Tibial artery (tissue), 4 donors: ENCODE results near the gene CLDN24.

Experiments used
- DNase-seq, 2 donors: peaks; one replicate each; pipeline ENCODE4 v3.0.0-alpha.2; 2019
- H3K27ac ChIP-seq, 2 donors: fragments of 200-600 bp; sonication (generic) in 1 of 2; 1 replicate in 1 of 2; 2 replicates in 1 of 2; pipeline ENCODE4 v1.5.1; 2018 to 2019; ENCODE audit warnings: mild to moderate bottlenecking in 1 of 2
- H3K27me3 ChIP-seq, 2 donors: fragments of 200-600 bp; sonication (generic) in 1 of 2; one replicate each; pipeline versions ENCODE4 v1.5.1 to v1.6.0; 2016 to 2019
- H3K36me3 ChIP-seq, 3 donors: fragments of 200-600 bp; sonication (generic) in 2 of 3; one replicate each; pipeline ENCODE4 v1.5.1; 2016 to 2019; ENCODE audit warnings: mild to moderate bottlenecking in 2 of 3
- H3K4me1 ChIP-seq, 4 donors: fragments of 200-600 bp; sonication (generic) in 2 of 4; 1 replicate in 3 of 4; 2 replicates in 1 of 4; pipeline ENCODE4 v1.5.1; 2016 to 2019
- H3K4me3 ChIP-seq, 2 donors: fragments of 200-600 bp; sonication (generic) in 1 of 2; 1 replicate in 1 of 2; 2 replicates in 1 of 2; pipeline ENCODE4 v1.5.1; 2018 to 2019; ENCODE audit warnings: mild to moderate bottlenecking in 2 of 2
- H3K9me3 ChIP-seq, 3 donors: fragments of 200-600 bp; sonication (generic) in 1 of 3; one replicate each; pipeline ENCODE4 v1.5.1; 2016 to 2019
- intact Hi-C: fragments of 100-400 bp; cut with DNase I; formaldehyde crosslinking; loops from one replicate; pipeline ENCODE4 v1.15.0; 2023; ENCODE audit warnings: low total_unique reads
- TF ChIP-seq, protein P1 (sequence below), 2 experiments: fragments of 200-600 bp in 1 of 2; fragments of 450-650 bp in 1 of 2; IDR thresholded peaks; one replicate each; pipeline ENCODE4 v1.5.1; 2017 to 2019; ENCODE audit warnings: antibody characterized with exemption in 2 of 2, mild to moderate bottlenecking in 1 of 2, moderate library complexity in 1 of 2

Gene CLDN24

GRCh38 chr4:183333202-183333601, 11.0 kb upstream of the CLDN24 start:
- TF ChIP-seq, protein P1, sequence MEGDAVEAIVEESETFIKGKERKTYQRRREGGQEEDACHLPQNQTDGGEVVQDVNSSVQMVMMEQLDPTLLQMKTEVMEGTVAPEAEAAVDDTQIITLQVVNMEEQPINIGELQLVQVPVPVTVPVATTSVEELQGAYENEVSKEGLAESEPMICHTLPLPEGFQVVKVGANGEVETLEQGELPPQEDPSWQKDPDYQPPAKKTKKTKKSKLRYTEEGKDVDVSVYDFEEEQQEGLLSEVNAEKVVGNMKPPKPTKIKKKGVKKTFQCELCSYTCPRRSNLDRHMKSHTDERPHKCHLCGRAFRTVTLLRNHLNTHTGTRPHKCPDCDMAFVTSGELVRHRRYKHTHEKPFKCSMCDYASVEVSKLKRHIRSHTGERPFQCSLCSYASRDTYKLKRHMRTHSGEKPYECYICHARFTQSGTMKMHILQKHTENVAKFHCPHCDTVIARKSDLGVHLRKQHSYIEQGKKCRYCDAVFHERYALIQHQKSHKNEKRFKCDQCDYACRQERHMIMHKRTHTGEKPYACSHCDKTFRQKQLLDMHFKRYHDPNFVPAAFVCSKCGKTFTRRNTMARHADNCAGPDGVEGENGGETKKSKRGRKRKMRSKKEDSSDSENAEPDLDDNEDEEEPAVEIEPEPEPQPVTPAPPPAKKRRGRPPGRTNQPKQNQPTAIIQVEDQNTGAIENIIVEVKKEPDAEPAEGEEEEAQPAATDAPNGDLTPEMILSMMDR (IDR thresholded peaks at IDR 0.05), result no peak

GRCh38 chr4:183332447-183332846, 10.2 kb upstream of the CLDN24 start:
- Histone ChIP-seq H3K27me3 (no peaks in the 10 kb centered on the region), H3K4me1 (peaks cover 0 to 2% (median 0%) of the 10 kb centered on the region in 4 donors), H3K4me3 (no peak overlapping the region), H3K27ac (no peak overlapping the region), H3K9me3 (no peaks in the 10 kb centered on the region), H3K36me3 (no peaks in the 10 kb centered on the region)
- TF ChIP-seq, protein P1 (IDR thresholded peaks at IDR 0.05), result no peak
- intact Hi-C loops, result no loop called here
- DNase-seq, result no peak

More at GRCh38 chr4:183333202-183333601, 11.0 kb upstream of the CLDN24 start:
- Histone ChIP-seq H3K27me3 (no peaks in the 10 kb centered on the region), H3K4me3 (no peak overlapping the region), H3K9me3 (no peaks in the 10 kb centered on the region), H3K4me1 (peaks cover 0 to 2% (median 0%) of the 10 kb centered on the region in 4 donors), H3K36me3 (no peaks in the 10 kb centered on the region), H3K27ac (no peak overlapping the region)
- no peak for DNase-seq
- intact Hi-C loops, result no loop called here

DNA sequence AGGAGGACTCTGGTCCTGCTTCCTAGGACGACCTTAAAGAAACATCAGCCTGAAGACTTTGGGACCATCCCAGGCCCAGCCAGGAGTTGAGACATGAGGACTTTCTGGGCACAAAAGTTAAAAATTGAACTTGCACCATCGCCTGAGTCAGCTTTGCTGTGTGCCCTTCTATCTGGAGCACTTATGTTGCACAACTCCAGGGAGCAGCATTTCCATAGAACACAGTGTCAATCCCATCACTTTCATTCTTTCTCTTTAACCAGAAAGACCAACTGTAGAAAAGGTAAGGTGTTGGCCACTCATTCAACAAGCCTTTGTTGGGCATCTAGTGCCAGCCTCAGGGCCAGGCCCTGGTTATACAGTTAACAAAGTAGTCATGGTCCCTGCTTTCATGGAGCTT, 8.6 kb upstream of the CLDN24 start:
- TF ChIP-seq, protein P1 (IDR thresholded peaks at IDR 0.05), result no peak

GRCh38 chr4:183329954-183330742, 7.9 kb upstream of the CLDN24 start:
- DNase-seq, result no peak
- intact Hi-C loops, result no loop called here
- Histone ChIP-seq H3K27me3 (no peaks in the 10 kb centered on the region), H3K36me3 (no peaks in the 10 kb centered on the region), H3K9me3 (no peaks in the 10 kb centered on the region), H3K4me3 (no peak overlapping the region), H3K27ac (no peak overlapping the region), H3K4me1 (no peaks in the 10 kb centered on the region)
- TF ChIP-seq, protein P1 (IDR thresholded peaks at IDR 0.05), result no peak

More for the DNA sequence above, 8.6 kb upstream of the CLDN24 start:
- intact Hi-C loops, result no loop called here
- peaks cover 0 to 2% (median 0%) of the 10 kb centered on the region in 4 donors for H3K4me1 ChIP-seq
- no peak overlapping the region for H3K27ac ChIP-seq
- H3K9me3 ChIP-seq, result no peaks in the 10 kb centered on the region
- H3K27me3 ChIP-seq, result no peaks in the 10 kb centered on the region
- no peaks in the 10 kb centered on the region for H3K36me3 ChIP-seq
- DNase-seq, result no peak
- H3K4me3 ChIP-seq, result no peak overlapping the region

DNA sequence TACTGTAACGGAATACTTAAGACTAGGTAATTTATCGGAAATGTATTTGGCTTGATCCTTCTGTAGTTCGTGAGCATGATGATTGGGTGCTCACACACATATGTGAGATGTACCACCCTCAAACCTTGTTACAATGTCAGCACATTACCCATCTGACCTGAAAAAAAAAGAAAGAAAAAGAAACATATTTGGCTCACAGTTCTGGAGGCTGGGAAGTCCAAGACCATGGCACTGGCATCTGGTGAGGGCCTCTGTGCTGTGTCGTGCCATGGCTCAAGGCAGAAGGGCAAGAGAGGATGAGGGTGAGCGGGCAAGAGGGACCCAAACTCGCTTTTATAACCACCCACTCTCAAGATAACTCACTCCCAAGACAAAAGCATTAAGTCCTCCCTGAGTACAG, 7.0 kb upstream of the CLDN24 start:
- Histone ChIP-seq H3K4me1 (no peaks in the 10 kb centered on the region), H3K9me3 (no peaks in the 10 kb centered on the region), H3K27me3 (no peaks in the 10 kb centered on the region), H3K36me3 (no peaks in the 10 kb centered on the region), H3K27ac (no peak overlapping the region), H3K4me3 (no peak overlapping the region)
- TF ChIP-seq, protein P1 (IDR thresholded peaks at IDR 0.05), result no peak
- intact Hi-C loops, result no loop called here
- DNase-seq, result no peak
